Thyroid gland (tissue), 4 donors: ENCODE measurements around the gene TRPM5. TPM values are rescaled to one million over a fixed set of nuclear protein-coding genes. Genes with fewer than 3 reads are reported as not detected.

Experiments used
- DNase-seq, 2 donors: peaks; one replicate each; pipeline ENCODE4 v3.0.0-alpha.2; 2019
- H3K27ac ChIP-seq, 3 donors: fragments of 200-600 bp; sonication (generic); 1 replicate in 2 of 3; 2 replicates in 1 of 3; pipeline ENCODE4 v1.5.1; 2016 to 2019; ENCODE audit warnings: mild to moderate bottlenecking in 1 of 3, moderate library complexity in 1 of 3
- H3K27me3 ChIP-seq: fragments of 200-600 bp; sonication (generic); one replicate; pipeline ENCODE4 v1.5.1; 2019
- H3K36me3 ChIP-seq, 2 donors: fragments of 200-600 bp; sonication (generic); one replicate each; pipeline ENCODE4 v1.5.1; 2016 to 2019
- H3K4me1 ChIP-seq, 2 donors: fragments of 200-600 bp; sonication (generic); one replicate each; pipeline ENCODE4 v1.5.1; 2017 to 2019
- H3K4me3 ChIP-seq, 3 donors: fragments of 200-600 bp; sonication (generic); replicated peaks in 1 of 3; 1 replicate in 2 of 3; 2 replicates in 1 of 3; pipeline ENCODE4 v1.5.1; 2016; ENCODE audit warnings: mild to moderate bottlenecking in 1 of 3
- H3K9me3 ChIP-seq: fragments of 200-600 bp; sonication (generic); one replicate; pipeline ENCODE4 v1.5.1; 2017
- POLR2A ChIP-seq, 2 donors: fragments of 450-650 bp; IDR thresholded peaks; one replicate each; pipeline ENCODE4 v1.6.1; 2017; ENCODE audit warnings: antibody characterized with exemption in 2 of 2, mild to moderate bottlenecking in 2 of 2, moderate library complexity in 1 of 2
- WGBS, 2 donors: methylation state at CpG; one replicate each; pipeline ENCODE4 v1.1.5; 2017; 5-methylcytosine and 5-hydroxymethylcytosine counted together
- intact Hi-C: fragments of 100-400 bp; cut with DNase I; formaldehyde crosslinking; loops from one replicate; pipeline ENCODE4 v1.15.1; 2023
- total RNA-seq, 4 donors: library from RNA; depleted of rRNA; stranded (reverse); fragments of >200 nt; gene quantifications; one replicate each; pipeline ENCODE4 v1.2.3, GENCODE V29; 2016
- TF ChIP-seq, protein P1 (sequence below), 6 experiments: fragments of 200-600 bp in 3 of 6; fragments of 450-650 bp in 3 of 6; sonication (generic) in 3 of 6; IDR thresholded peaks; one replicate each; pipeline ENCODE4 v1.5.1; 2016 to 2019; ENCODE audit warnings: antibody characterized with exemption in 6 of 6, mild to moderate bottlenecking in 2 of 6, inconsistent platforms in 1 of 6, moderate library complexity in 1 of 6

Gene TRPM5
- total RNA-seq, 4 donors from 2014 or later = 0.54 to 2.4 (median 0.73) TPM

DNA sequence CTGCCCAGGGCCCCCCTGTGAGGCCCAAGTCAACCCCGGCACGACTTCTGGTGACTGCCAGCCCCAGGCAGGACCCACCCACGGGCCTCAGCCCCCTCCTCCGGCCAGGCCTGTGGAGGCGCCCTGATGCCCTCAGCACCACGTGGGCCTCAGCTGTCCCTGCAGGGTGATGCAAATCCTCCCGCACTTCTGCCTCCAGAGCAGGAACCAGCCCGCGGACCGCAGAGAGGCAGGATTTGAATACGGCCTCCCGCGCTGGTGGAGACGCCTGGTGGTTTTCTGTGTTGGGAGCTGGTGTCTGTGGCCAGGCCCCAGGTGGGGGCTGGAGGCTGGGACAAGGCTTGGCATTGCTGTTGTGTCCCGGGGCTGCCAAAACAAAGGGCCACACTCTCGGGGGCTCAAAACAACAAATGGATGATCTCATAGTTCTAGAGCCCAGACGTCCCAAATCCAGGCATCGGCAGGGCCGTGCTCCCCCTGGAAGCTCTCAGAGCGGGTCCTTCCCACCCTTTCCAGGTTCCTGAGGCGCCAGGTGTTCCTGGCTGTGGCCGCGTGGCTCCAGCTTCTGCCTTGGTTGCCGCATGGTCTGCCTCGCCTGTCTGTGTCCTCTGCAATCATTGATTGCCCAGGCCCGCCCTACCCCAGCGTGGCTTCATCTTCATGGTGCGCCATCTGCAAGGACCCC lies 19.4 kb downstream of the TRPM5 start:
- H3K4me3 ChIP-seq = no peak overlapping the region
- DNase-seq = no peak
- peaks cover 0 to 20% of the 10 kb centered on the region in 2 donors for H3K4me1 ChIP-seq
- H3K9me3 ChIP-seq = no peaks in the 10 kb centered on the region
- WGBS, 2 donors = 88 to 91% methylated on average over 16 to 25 of the region's 28 CpGs
- no peak overlapping the region for H3K27ac ChIP-seq
- intact Hi-C loops = loop anchor here (5.0 kb wide), 1 partner anchor 467 kb away; no protein-coding TSS in a partner anchor
- no peaks in the 10 kb centered on the region for H3K27me3 ChIP-seq
- no peaks in the 10 kb centered on the region for H3K36me3 ChIP-seq
- TF ChIP-seq, protein P1, sequence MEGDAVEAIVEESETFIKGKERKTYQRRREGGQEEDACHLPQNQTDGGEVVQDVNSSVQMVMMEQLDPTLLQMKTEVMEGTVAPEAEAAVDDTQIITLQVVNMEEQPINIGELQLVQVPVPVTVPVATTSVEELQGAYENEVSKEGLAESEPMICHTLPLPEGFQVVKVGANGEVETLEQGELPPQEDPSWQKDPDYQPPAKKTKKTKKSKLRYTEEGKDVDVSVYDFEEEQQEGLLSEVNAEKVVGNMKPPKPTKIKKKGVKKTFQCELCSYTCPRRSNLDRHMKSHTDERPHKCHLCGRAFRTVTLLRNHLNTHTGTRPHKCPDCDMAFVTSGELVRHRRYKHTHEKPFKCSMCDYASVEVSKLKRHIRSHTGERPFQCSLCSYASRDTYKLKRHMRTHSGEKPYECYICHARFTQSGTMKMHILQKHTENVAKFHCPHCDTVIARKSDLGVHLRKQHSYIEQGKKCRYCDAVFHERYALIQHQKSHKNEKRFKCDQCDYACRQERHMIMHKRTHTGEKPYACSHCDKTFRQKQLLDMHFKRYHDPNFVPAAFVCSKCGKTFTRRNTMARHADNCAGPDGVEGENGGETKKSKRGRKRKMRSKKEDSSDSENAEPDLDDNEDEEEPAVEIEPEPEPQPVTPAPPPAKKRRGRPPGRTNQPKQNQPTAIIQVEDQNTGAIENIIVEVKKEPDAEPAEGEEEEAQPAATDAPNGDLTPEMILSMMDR (IDR thresholded peaks at IDR 0.05) = no peak
- no peak for TF ChIP-seq POLR2A (IDR thresholded peaks at IDR 0.05)

DNA sequence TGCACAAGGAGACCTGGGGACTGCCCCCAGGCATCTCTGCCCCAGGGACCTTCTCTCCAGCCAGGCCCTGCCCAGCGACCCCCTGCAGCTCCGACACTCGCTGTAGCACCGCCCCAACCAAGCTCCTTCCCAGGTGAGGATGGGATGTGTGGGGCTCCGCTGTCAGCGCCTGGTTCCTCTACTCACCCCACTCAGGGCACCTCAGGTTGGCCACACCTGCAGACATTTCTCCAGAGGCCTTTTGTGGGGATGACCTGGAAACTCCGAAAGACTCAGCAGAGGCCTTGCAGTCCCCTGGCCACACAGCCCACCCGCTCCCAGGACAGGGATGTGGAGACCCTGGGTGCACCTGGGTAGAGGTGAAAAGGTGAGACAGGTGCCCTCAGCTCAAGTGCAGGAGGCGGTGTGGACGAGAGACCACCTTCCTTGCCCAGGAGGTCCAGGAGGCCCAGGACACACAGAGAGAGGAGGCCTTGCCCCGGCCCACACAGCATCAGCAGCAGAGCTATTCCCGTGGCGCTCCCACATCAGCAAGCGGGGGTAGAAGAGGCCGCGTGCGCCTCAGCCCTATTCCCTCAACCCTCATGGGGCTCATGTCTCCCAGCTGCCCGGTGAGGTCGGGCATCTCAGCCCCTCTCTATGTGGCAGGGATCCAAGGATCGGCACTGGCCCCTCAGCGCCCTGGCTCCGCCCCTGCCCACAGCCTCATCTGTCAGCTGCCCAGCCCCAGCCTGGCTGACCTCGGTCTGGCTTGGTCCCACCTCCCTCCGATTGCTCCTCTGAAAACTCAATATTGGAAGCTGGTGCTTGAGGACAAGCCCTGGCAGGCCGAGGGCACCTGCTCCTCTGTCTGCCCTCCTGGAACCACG lies 20.9 kb downstream of the TRPM5 start:
- intact Hi-C loops = no loop called here
- WGBS, 2 donors = 72 to 86% methylated on average over 9 to 22 of the region's 26 CpGs

DNA sequence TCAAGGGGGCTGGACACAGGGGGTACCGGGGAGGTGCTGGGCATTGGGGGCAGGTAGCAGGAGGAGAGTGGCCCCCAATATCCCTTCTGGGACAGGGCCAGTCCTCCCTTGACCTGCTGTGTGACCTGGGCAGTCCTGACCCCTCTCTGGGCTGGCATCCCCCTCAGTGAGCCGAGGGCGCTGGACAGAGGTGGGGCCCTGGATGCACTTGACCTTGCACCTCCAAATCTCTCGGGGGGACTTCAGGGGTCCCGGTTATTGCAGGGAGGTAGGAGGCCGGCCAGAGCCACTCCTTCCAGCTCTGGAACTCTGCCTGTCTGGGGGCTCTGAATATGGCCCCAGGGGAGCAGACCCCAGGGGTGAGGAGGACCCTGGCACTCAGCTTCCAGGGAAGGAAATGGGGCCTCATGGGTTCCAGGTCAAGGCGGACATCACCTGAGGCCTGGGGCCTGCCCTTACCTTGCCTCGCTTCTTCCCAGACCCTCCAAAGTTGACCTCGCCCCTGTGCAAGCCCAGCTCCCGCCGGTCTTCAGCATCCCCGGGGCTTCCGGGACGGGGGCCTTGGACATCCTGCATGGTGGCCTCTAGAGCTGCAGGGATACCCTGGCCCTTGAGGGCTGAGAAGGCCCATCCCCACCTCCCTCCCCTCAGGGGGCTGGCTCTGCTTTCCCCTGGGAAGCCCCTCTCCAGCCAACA lies 21.7 kb downstream of the TRPM5 start:
- no peak for DNase-seq
- TF ChIP-seq, protein P1 (IDR thresholded peaks at IDR 0.05) = no peak
- TF ChIP-seq POLR2A (IDR thresholded peaks at IDR 0.05) = no peak
- Histone ChIP-seq H3K4me1 (peaks cover 0 to 21% of the 10 kb centered on the region in 2 donors), H3K4me3 (no peak overlapping the region), H3K36me3 (no peaks in the 10 kb centered on the region), H3K27ac (no peak overlapping the region), H3K27me3 (no peaks in the 10 kb centered on the region), H3K9me3 (no peaks in the 10 kb centered on the region)
- intact Hi-C loops = no loop called here
- WGBS, 2 donors = 83 to 89% methylated on average over 6 to 11 of the region's 14 CpGs

More for the DNA sequence above, 20.9 kb downstream of the TRPM5 start:
- H3K27ac ChIP-seq = no peak overlapping the region
- no peak for TF ChIP-seq POLR2A (IDR thresholded peaks at IDR 0.05)
- TF ChIP-seq, protein P1 (IDR thresholded peaks at IDR 0.05) = no peak
- peaks cover 0 to 23% of the 10 kb centered on the region in 2 donors for H3K4me1 ChIP-seq
- H3K27me3 ChIP-seq = no peaks in the 10 kb centered on the region
- H3K4me3 ChIP-seq = no peak overlapping the region
- no peaks in the 10 kb centered on the region for H3K9me3 ChIP-seq
- DNase-seq = no peak
- no peaks in the 10 kb centered on the region for H3K36me3 ChIP-seq

DNA sequence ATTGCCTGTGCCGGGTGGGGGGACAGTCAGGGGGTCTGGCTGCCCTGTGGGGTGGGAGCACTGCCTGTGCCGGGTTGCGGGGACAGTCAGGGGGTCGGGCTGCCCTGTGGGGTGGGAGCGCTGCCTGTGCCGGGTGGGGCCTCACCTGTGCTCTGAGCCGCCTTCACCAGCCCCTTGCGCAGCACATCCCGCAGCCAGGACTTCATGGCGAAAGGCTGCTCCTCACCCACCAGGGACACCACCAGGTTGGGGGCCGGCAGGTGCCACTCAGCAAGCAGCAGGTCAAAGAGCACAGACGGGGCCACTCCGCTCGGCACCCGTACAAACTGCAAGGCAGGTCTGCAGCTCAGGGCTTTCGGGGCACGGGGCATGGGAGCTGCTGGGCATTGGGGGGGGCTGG lies 22.3 kb downstream of the TRPM5 start:
- Histone ChIP-seq H3K9me3 (no peaks in the 10 kb centered on the region), H3K36me3 (no peaks in the 10 kb centered on the region), H3K27me3 (no peaks in the 10 kb centered on the region), H3K27ac (no peak overlapping the region), H3K4me1 (peaks cover 0 to 15% of the 10 kb centered on the region in 2 donors), H3K4me3 (no peak overlapping the region)
- WGBS, 2 donors = 77 to 81% methylated on average over 6 to 12 of the region's 17 CpGs
- DNase-seq = no peak
- TF ChIP-seq POLR2A (IDR thresholded peaks at IDR 0.05) = no peak
- TF ChIP-seq, protein P1 (IDR thresholded peaks at IDR 0.05) = no peak
- intact Hi-C loops = loop anchor here (2.0 kb wide), 2 partner anchors 117 to 225 kb away; no protein-coding TSS in a partner anchor
